Fibroblast of skin of scalp (primary cell): ENCODE results near the gene ADGRD1.
"Not testable (repeated sequence)": the region's sequence is repeated elsewhere in the genome, so short reads cannot be mapped to it uniquely, and the experiment has no call there.

Experiments used
- DNase-seq: peaks from one replicate; pipeline ENCODE4 v3.0.0-alpha.2; 2013

ADGRD1 gene

DNA sequence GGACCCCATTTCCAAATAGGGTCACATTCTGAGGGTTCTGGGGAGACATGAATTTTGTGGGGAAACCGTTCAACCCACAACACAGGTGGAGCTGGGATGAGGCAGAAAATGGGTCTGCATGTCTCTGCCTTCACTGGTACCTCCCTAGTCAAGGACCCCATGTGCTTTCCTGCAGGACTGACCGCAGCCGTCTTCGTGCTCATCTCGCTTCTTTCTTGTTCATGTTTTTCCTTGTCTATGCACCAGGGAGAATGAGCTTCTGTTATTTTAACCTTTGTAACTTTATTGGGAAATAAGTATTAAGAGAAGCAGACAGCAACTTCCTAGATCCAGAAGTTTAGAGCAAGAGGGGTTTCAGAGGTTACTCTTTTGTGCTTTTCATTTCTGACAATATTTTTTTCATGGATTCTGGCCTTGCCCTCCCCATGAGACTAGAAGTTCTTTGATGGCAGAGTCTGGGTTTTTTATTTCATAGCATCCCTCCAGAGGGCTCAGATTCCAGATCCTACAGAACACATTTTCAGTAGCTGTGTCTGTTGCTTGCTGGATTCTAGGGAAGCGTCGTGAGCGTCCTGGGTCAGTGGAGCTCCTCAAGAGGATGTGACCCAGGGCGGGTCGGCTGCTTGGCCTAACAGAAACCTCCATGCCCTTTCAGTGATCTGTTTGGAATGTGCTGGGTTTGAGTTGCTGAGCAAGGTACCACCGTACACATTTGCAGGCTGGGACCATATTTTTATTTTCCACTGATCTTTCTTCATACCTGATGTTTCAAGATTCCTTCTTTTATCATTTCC lies 104.2 kb downstream of the ADGRD1 start:
- no peak for DNase-seq

- DNase-seq, result no peak
Measured at GRCh38 chr12:131058700-131059099, 105.0 kb downstream of the ADGRD1 start.

DNA sequence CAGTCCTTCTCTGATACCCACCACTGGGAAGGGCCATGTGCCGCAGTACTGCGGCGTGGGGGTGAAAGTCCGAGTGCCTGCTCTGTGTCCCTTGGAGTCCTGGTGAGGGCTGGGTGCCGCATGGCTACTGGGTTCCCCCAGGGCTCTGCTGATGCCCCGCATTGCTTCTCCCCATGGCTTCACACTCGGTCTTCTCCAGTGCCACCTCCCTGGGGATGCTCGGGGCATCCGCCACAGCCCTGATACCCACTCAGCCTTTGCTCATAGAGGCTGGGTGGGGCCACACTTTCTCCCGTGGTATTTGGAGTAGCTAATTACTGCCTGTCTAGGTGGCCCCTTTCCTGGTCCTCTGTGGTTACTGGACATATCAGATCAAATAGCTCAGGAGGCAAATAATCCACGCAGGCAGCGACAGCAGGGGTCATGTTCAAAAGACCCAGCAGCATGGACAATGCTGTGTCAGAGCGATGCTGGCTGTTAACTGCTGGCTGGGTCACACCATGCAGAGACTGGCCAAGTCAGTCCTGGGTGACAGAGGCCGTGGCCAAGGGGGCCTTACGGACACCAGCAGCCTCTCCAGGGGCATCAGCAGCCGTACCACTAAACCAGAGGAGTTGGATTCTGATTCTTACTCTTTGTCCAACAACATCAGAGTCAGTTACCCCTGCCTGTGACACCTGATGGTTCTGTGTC lies 106.5 kb downstream of the ADGRD1 start:
- DNase-seq, result no peak

GRCh38 chr12:131061041-131061806 lies 107.5 kb downstream of the ADGRD1 start:
- no peak for DNase-seq

GRCh38 chr12:131063413-131063812 lies 109.7 kb downstream of the ADGRD1 start:
- no peak for DNase-seq

GRCh38 chr12:131063960-131064359 lies 110.3 kb downstream of the ADGRD1 start:
- DNase-seq, result no peak

GRCh38 chr12:131065279-131065678 lies 111.6 kb downstream of the ADGRD1 start:
- DNase-seq, result no peak

DNA sequence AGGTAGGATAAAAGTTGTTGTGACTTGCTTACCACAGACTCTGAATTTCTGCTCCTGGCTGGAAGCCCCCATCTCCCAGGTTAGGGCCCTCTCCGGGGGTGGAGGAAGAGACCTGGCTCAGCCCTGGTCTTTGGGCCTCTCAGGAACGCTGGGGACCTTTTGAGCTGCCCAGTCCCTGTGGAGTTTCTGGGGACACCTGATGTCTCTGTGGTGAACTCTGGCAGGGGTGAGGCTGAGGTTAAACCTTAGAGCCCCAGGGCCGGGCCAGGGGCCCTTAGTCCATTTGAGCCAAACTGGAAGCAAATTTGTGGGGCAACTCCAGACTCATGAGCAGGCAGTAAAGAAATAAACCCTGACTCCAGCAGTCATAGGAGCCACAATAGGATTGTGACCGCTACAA lies 112.1 kb downstream of the ADGRD1 start:
- no peak for DNase-seq

GRCh38 chr12:131066207-131066885 lies 112.6 kb downstream of the ADGRD1 start:
- no peak for DNase-seq

DNA sequence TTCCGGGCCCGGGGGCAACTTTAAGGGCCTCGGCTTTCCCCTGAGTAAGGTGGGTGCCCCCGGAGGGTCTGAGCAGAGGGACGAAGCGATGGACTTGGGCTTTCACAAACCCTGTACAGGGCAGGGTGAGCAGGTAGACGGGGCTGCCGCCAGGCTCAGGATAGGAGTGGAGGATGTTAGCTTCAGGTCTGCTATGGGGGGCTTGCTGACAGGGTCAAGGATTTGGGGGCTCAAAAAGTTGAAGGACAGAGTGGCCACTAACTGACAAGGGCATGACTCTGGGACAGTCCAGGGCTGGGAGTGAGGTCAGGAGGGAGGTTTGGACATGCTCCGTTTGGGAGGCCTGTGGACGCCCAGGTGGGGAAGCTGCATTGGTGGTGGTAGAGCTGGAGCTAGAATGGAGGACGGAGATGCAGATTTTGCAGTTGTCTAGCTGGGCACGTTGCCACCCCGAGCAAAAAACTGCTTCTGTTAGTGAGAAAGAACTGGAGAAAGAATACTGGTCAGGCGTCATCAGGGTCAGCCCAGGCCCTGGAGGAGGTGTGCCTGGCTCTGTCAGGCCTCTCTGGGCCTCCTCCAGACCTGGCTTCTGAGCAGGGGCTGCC lies 113.3 kb downstream of the ADGRD1 start:
- DNase-seq, result no peak

GRCh38 chr12:131067981-131068851 lies 114.5 kb downstream of the ADGRD1 start:
- DNase-seq, result no peak

DNA sequence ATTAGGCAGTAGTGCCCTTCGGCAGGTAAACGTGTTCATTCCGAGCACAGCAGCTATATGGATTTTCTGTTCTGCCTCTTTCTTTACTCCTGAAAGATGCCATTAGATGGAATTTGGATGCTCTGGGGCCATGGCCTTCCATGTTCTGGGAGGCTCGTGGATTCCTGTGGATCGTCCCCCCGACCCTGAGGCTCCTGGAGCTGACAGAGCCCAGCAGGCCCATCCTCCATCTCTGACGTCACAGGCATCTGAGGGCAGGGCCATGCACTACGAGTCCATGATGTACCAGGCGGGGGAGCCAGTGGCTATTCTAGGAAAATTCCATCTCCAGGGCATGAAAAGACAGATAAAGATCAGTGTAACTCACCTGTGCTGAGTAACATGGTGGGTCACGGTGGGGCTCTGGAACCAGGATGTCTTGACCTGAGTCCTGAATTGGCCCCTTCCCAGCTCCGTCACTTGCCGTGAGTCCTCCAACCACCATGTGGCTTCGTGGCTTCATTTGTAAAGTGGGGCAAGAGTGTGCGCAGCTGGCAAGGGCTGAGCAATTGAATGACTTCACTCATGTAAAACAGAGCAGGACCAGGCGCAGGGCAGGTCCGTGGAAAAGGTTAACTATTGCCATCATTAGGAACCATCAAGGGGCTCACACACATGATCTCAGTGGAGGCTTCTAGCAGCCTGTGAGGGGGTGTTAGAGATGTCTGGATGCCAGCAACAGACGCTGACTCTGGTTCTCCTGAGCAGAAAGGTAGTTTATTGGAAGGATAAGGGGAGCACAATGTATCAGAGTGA lies 115.4 kb downstream of the ADGRD1 start:
- DNase-seq, result not testable (repeated sequence)

DNA sequence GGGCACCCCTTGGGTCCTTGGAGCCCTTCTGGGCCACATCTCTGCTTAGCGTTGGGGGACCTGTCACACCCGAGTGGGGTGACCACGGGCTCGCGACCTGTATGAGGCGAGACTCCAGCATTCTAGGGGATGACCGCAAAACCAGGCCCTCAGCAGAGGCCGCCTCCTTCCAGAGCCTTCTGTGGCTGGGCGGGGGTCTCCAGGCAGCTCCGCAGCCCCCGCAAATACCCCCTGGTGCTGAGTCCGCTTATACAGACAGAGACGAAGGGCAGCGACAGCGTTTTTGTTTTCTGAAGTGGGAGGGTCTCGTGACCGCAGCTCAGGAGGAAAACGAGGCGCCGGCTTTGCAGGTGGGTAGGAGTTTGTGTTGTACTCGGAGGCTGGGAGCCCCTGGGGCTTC lies 116.4 kb downstream of the ADGRD1 start:
- DNase-seq, result not testable (repeated sequence)

- not testable (repeated sequence) for DNase-seq
Measured at GRCh38 chr12:131070668-131071067, 117.0 kb downstream of the ADGRD1 start.

DNA sequence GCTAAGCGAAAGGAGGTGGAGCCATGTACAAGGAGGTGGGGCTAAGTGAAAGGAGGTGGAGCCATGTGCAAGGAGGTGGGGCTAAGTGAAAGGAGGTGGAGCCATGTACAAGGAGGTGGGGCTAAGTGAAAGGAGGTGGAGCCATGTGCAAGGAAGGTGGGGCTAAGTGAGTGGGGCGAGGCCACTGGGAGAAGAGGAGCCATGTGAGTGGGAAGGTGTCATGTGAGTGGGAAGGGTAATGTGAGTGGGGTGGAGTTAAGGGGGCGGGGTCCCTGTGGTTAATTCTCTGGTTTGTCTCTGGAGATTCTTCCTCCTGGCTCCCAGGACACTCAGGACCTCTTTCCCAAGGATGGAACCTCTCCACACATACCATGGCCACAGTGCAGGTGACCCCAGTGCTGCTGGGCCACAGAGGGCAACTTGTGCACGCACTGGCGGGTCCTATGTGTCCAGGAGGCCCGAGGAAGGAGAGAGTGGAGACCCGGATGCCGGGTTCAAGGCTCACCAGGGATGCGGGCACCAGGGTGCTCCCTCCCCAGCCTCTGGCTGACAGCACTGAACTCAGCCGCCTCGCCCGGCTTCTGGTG lies 117.6 kb downstream of the ADGRD1 start:
- DNase-seq, result not testable (repeated sequence)

GRCh38 chr12:131071950-131072349 lies 118.2 kb downstream of the ADGRD1 start:
- DNase-seq, result not testable (repeated sequence)

DNA sequence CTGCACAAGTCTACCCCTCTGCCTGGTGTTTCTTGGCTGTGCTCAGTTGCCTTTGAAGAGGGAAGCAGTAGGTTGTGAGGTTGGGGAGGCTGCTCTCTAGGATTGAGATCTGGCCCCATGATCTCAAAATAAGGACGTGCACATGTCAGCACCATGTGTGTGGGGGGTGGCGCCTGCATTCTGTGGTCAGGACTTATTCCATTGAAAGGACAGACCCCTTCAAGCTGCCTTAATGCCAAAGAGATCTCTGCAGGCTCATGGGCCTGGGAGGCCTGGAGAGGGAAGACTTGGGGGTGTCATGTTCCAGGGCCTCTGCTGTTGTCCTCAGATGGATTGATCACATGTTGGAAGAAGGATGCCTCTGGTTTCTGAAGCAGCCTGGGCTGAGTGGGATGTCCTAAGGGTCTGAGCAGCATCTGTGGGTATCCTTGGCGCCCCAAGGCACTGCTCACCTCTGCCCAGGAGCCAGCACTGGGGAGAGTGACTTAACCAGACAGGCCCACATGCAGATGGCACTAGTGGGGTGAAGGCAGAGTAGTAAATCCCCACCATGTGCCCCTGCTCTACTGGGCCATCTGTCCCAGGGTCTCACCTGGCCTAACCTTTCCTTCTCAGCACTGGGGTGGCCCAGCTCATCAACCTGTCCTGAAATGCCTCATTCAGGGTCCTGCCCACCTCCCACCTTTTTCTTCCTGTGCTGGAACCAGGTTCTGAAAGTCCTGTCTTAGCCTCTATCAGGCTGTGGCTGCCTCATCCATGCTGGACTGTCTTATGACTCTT lies 118.9 kb downstream of the ADGRD1 start:
- no peak for DNase-seq

DNA sequence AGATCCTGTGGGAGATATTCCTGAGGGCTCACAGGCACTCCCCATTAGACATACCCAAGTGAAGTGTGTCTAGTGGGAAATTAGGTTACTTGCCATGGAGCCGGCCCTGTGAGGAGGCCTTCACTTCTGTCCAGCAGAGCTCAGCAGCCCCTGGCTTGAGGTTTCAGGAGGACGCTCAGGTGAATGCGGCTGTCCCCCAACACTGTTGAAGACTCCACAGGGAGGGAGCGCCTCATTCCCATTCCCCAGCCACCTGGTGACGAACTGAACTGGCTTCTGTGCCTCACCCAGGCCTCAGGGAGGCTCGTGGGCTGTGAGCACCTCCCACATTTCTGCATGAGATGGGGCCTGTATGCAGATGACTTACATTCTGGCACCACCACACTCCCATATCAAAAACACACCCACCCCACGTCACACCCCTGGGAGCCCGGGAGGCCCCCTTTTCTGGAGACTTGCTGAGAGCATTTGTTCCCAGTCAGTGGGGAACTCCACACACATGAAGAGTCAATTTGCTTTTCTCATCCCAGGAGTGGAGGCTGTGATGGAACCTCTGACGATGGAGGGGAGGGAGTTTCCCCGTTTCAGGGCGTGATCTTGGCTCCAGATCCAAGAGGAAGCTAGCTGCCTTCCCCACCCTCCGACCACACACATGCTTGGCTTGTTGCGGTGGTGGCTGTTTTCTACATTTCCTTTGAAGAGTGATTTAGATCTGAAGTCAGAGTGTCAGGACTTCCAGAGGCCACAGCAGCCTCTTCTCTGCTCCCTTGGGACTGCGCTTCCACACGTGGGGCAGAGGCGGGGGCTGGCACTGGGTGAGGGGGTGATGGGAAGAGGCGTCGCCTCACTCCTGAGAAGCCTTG lies 120.7 kb downstream of the ADGRD1 start:
- peak; percentile 30 for DNase-seq
